ENCODE measurements around the gene CAMTA1.

CAMTA1 gene

DNA sequence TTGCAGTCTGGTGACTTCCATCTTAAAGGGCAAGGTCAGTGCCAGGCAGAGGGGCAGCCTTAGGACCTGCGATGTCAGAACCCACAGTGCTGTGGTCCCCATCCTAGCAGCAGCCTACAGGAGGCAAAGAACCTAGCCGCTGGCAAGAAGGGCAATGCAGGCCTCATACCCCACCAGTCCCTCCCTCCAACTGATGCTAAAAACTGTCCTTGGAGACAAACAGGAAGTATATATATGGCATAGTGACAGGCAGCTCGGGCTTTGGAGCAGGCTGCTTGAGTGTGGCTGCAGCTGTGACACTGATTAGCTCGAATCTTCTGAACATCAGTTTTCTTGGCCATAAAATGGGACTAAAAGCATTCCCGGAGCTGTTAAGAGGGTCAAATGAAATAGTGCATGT is 829.9 kb downstream of the CAMTA1 start:
- Histone ChIP-seq H3K4me3 (no peak overlapping the region), H3K27ac (no peak overlapping the region)

DNA sequence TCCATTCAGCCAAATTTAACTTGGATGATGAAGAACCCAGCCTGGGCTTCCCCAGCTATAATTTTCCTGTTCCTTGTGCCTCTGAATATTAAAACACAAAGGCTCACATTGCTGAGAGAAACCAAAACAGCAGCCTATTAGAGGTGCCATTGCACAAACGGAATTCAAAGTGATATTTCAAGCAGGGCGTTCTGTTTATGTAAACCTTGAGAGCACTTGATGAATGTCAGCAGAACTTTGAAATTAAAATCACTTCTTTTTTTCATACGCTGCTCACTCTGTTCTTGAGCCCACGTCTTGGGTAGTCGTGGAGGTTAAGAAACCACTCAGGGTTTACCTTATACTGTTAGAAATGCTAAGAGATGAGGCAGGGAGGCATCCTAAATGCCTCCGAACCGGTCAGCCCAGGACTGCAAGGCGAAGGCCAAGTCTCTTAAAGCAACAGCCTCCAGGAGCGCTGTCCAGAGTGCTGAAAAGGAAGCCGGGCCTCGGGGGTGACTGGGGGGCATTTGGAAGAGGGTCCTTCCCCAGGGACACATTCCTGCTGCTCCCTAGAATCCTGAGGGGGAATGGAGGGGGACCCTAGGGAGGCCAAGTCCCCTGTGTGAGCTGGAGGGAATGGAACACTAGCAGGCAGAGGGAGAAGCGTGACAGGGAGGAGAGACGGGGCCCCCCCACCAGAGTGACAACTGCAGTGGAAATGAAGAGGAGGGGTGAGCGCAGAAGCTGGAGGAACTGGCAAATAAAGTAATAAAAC is 831.0 kb downstream of the CAMTA1 start:
- Histone ChIP-seq H3K27ac (no peak overlapping the region), H3K4me3 (no peak overlapping the region)

DNA sequence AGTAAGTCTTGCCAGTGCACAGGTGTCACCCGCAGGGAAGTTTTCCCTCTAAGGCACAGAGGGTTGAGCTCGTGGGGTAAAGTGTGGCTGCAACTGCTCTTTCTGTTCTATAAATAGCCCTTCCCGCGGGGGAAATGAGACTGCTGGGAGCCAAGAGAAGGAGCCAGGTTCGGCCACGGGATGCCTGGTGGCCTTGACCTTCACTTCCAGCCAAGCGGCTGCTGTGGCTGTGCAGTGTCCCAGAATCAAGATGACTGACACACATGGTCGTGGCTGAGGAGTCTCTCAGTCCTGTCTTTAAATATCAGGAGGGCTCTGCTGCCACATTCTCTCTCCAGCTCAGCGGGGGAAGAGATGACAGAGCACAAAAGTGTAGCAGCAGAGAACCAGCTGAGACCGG is 831.7 kb downstream of the CAMTA1 start:
- H3K4me3 ChIP-seq, result no peak overlapping the region
- H3K27ac ChIP-seq, result no peak overlapping the region

DNA sequence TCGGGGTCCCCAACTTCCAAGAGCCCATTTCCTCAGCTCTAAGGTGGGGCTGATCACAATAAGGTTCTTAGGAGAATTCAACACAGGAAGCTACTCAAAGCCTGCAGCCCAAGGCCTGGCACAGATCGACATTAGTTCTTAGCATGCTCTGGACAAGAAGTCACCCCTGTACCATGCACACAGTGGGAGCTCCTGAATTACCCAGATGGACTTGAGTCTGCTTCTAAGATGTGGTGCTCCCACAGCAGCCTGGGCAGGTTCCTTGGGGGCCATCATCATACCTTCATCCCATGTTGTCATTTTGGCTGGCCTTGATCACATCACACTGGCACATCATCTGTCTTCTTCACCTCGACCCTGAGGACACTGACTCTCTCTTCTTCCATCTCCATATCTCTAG is 832.6 kb downstream of the CAMTA1 start:
- H3K4me3 ChIP-seq, result no peak overlapping the region
- H3K27ac ChIP-seq, result no peak overlapping the region

DNA sequence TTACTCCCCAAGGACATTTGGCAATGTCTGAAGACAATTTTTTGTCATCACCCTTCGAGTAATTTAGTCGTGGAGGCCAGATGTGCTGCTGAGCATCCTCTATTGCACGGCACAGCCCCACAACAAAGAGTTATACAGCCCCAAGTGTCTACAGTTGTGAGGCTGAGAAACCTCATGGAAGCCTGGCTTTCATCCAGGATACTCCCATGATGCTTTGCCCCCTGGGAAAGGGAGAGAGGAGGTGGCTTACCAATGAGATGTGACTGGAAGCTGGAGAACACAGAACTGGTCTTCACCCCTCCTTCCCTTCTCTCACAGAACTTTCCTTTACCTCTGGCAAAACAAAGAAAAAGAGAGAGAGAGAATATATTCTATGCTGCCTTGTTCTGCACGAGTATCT is 834.9 kb downstream of the CAMTA1 start:
- no peak overlapping the region for H3K4me3 ChIP-seq
- H3K27ac ChIP-seq, result no peak overlapping the region

DNA sequence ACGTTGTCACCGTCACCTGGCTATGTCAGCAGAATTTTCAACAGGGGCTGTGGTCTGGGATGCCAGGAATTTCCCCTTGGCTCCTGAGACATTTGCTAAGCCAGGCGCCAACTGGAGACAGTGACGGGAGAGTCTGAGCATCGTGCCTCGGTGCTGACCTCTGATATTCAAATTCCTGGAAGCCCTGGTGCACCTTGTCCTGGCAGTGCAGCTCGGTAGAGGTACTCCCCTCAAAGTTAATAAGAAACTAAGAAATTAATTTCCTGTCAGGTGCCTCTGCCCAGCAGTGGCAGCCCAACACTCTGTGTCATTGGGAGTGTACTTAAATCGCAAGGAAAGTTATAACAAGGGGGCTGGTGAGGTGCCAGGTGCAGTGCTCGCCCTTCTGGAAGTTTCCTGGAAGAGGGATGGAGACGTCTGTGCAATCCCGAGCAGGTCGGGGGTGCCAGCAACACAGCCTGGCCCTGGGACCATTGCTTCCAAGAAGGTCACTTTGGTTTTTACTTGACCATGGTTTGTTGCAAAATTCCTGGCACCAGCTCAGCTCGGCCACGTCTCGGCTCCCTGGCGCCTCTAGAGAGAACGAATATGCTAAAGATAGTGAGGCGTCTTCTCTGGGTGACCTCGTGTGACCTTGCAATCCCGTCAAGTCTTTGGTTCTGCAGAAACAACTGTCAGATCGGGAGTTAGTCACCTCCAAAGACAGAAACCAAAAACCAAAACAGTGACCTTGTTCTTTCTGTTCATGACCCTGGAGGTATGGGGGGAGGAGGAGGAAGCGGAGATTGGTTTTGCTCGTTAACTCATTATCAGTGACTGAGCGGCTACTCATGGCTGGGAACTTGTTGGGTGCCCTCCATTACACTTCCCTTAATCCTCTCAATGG is 836.3 kb downstream of the CAMTA1 start:
- Histone ChIP-seq H3K4me3 (no peak overlapping the region), H3K27ac (no peak overlapping the region)

DNA sequence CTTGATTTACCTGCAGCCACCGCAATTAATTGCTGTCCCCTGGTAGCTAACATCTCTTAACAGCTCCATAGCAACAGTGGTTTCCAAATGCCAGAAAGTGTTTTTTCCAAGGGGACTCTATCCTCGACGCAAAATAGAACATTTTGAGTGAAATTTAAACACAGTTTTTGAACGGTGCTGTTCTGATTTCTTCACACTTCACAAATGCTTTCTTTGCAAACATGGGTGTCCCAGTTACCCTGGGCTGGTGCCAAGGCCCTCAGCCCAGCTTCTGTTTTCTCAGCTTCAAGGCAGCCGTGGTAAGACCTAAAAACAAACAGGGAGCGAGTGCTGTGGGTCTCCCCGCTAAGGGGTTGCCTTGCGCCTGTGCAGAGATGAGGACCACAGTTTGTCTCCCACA is 838.6 kb downstream of the CAMTA1 start:
- no peak overlapping the region for H3K27ac ChIP-seq

DNA sequence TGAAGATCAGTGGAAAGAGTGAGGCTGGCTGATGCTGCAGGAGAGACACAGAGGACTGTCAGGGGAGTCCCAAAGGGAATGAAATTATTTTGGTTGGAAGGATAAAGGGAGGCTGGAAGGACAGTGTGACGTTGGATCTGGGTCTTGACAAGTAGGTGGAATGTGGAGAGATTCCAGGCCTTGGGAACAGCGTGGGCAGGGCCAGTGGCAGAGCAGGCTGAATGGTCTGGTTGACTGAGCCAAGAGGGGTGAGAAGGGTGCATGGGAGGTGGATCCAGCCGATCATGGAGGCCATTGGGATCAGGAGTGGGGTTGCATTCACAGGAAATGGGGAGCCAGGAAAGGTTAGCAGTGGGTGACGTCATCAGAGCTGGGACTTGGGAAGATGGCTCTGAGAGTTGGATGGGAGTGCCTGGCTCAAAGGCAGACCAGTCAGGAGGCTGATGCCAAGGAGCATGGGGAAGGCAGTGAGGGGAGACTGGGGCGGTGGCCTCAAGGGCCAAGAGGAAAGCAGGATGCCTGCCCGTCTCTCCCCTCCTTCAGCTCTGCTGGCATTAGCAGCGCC is 839.6 kb downstream of the CAMTA1 start:
- Histone ChIP-seq H3K27ac (no peak overlapping the region), H3K4me3 (no peak overlapping the region)

More for the DNA sequence above, 838.6 kb downstream of the CAMTA1 start:
- H3K4me3 ChIP-seq, result no peak overlapping the region

DNA sequence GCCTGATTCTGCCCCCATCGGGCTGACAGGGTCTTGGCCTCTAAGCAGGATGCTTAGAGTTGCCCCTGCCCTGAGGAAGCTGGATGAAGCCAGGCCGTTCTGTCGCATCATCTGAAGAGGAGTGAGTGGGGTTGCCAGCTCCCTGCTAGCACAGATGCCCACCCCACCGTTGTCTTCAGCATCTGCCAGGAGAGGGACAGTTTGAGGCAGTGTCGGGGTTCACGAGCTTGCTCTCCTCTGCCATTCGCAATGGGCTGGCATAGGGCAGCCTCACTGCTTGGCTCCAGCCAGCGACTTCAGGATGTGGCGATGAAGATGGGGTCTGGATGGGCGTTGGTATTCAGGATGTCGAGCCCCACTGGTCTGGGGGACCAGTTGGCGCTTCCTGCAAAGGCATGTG is 840.1 kb downstream of the CAMTA1 start:
- no peak overlapping the region for H3K4me3 ChIP-seq
- no peak overlapping the region for H3K27ac ChIP-seq

DNA sequence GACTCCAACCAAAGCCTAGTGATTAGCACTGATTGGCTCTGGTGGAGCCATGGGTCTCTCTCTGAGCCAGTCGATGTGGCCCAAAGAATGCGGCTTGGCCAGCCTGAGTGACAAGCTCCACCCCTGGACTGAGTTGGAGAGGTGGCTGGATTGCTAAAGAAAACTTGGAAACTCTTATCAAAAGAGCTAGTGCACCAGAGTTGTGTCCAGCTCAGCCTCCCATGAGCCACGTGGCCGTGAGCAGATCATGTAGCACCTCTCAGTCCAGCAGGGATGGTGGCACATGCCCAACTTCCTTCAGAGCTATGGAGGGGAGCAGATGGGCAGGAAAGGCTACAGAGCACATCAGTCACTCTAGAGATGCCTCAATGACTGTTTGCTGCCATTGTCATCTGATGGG is 843.0 kb downstream of the CAMTA1 start:
- Histone ChIP-seq H3K4me3 (no peak overlapping the region), H3K27ac (no peak overlapping the region)

DNA sequence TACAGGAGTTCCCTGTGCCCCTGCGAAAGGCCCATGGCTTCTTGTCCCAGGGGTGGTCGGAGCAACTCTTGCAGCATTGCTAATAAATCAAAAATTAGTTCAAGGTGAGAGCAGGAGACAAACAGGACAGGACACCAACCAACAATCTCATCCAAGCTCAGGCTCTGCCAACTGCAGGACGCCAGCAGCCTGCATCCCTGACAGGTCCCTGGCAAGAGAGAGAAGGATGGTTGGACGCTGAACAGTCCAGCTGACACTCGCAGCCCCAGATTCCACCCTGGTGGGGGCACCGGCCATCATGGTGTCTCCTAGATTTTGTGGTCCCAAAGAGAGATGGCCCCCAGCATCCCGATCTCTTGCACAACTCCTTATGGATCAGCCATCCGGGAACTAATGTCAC is 843.8 kb downstream of the CAMTA1 start:
- no peak overlapping the region for H3K4me3 ChIP-seq
- no peak overlapping the region for H3K27ac ChIP-seq

DNA sequence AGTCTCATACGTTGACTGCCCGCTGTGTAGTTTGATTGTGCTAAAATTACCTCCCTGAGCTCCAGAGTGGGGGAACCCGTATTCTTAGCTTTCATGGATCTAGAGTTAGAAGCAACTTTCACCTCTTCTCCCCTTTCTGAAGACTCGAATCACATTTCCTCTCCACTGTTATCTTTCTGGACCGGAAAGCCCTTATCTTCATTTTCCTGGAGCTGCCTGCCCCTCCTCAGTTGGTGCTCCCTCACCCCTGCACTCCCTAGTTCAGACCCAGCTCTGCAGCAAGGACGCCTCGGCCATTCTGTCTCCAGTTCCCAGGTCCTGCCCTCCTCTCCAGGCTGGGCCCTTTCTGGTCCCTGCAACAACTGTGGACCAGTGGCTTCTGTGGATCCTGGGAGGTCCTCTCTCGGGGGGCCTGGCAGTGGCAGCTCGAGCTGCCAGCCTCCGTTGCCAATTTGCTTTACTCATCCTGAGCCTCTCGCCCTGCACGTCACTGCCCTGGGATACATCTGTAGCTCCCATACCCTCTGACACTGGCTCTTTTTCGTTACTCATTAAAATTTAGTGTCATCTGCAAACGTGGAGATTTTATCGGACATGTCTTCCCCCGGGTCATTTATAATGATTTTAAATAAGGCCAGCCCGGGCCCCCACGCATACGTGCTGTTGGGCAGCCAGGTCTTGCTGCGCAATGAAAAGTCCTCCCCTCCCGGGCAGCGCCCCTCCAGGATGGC is 844.4 kb downstream of the CAMTA1 start:
- H3K27ac ChIP-seq, result no peak overlapping the region
- H3K4me3 ChIP-seq, result no peak overlapping the region

DNA sequence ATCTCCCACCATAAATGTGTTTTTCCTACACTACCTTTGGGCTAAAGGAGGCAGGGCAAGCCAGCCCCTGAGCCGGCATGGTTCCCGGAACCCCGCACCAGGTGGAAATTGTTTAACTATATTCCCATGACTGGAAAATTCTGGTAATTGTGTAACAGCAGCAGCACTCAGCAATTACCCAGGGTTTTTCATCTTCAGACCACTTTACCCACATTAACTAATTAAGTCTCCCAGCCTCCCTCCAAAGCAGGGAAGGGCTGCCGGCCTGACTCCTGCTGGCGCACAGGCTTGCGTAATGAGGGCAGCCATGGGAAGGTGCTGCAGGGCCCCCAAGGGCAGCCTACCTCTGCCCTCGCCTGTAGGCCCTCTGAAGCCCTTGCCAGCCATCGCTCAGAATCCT is 845.1 kb downstream of the CAMTA1 start:
- Histone ChIP-seq H3K27ac (no peak overlapping the region), H3K4me3 (no peak overlapping the region)

DNA sequence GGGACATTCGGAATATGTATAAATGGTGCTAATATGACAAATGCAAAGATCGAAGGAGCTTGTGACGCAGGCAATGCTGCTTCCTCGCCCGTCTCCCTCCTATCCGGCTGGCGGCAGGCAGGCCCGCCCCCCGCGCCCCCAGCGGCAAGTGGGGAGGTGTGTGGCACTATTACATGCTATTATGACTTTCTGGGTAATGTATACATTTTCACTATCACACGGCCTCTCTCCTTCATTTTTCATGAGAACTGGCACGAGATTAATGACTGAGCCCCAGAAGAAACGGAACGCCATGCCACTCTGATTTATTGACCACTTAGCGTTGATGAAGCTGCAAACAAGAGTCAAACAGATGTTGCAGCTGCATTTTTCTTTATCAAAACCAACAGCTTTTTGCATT is 846.9 kb downstream of the CAMTA1 start:
- Histone ChIP-seq H3K4me3 (no peak overlapping the region), H3K27ac (no peak overlapping the region)

DNA sequence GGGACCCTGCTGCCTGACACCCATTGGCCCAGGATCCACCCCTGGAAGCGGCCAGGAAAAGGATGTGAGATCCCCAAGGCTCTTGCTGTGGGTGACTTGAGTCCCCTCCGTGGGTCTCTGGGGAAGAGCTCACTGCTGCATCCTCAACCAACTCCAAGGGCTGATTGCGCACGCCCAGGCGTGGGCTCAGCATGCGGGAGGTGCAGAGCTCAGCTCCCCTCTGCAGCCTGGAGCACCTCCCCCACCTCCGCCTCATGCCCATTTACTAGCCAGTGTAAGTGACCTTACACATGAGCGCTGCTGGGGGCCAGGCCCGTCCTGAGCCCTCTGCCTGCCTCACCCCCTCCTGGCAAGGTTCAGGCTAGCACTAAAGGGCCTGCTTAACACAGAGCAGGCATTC is 847.4 kb downstream of the CAMTA1 start:
- H3K4me3 ChIP-seq, result no peak overlapping the region
- no peak overlapping the region for H3K27ac ChIP-seq

DNA sequence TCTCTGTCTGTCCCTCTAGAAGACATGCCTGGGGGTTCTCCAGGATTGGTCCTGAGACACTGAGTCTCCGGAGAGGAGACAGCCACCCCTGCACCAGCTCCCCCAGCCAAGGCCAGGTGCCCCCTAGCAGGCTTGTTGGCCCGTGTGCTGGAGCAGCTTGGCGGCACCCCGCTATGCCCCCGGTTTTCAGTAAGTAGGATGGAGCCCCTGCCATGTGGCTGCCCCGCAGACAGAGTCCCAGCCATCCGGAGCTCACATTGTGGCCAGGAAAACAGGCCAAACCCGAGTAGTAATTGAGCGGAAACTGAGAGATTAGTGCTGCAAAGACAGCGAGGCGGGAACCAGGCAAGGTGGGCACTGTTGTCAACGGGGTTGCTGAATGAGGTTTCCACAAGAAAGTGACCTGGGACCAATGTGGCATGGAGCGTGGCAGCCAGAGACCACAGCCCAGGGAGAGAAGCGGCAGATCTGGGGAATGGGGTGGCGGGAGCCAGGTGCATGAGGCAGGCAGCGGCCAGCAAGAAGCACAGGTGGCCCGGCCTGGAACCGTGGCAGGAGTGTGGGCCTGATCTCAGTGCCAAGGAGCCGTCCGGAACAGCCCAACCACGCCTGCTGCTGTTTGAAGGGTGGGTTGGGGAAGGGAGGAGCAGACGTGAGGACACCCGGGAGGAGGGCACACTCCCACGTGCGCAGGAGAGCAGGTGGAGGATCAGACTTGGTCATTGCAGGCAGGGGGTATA is 848.4 kb downstream of the CAMTA1 start:
- no peak overlapping the region for H3K4me3 ChIP-seq
- H3K27ac ChIP-seq, result no peak overlapping the region

DNA sequence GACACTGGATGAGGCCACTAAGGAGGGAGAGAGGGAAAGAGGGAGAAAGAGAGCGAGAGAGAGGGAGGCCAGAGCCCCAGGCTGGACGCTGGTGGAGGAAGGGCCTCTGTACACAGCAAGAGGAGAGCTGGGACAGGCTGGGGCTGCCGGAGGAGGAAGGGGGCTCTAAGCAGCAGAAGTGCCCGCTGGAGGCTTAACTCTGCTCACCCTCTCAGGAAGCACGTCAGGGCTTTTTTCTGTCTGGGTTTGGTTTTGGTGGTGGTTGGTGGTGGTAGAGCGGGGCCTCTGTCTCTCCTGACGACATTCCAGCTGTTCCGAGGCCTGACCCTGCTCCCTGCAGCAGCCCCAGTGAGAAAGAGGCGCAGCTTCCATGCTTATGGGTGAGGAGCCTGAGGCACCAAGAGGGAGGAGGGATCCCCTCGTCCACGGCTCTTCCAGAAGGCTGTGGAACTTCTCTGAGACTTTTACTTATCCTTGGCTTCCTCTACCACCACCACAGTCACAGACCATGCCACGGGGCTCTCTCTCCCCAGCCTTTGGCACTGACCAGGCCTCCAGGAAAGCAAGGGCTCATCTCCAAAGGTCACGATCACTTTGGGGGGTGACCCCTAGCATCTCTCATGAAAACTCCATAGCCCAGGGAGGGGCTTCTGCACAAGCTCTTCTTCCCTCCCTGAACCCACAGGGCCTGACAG is 849.4 kb downstream of the CAMTA1 start:
- Histone ChIP-seq H3K27ac (no peak overlapping the region), H3K4me3 (no peak overlapping the region)

DNA sequence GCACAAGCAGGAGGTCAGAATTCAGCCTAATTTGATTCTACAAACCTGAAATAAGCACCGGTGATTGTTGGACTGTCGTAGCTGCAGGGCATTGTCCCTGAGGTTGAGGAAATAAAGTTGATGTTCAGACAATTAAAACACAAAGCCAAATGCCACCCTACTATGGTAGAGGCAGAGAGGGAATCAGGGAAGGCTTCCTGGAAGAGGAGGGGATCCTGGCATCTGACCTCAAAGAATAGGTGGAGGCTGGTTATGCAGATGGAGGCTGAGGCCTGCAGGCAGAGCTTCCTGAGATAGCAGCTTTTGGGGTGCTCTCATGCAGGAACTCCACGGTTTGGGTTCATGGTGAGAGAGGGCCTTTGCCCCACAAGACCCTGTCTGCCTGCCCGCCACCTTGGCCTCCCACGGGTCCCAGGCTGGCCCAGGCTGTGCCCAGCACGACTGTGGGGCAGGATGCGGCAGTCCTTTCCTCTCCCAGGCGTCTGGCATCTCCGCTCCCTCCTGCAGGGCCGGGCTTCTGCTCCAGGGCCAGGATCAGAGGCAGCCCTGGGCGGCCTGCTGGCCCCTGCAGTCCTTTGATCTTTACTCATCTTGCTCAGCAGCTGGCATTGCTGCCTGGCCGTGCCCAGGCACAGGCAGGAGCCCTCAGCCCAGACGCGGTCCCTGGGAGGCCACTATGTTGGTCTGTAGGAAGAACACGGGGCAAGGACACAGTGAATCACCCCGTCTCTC is 851.7 kb downstream of the CAMTA1 start:
- no peak overlapping the region for H3K4me3 ChIP-seq
- no peak overlapping the region for H3K27ac ChIP-seq
